Stimulated activated CD8-positive, alpha-beta memory T cell treated with anti-CD3 and anti-CD28 coated beads, Interleukin-2, amount 100 ng/mL, for 48 hours (primary cell): ENCODE results near the gene CNGA3.
"Not testable (repeated sequence)": the region's sequence is repeated elsewhere in the genome, so short reads cannot be mapped to it uniquely, and the experiment has no call there.

Experiments used
- DNase-seq, 2 donors: peaks; one replicate each; pipeline ENCODE4 v3.0.0-alpha.2; 2020; ENCODE audit warnings: low read depth in 2 of 2

Gene CNGA3

GRCh38 chr2:98346311-98347236, at the start of gene CNGA3:
CNGA3 (plus strand) TSS chr2:98346456; CDS start chr2:98369976, 23,520 bp downstream.
- no peak for DNase-seq

GRCh38 chr2:98297817-98298682, 48.2 kb upstream of the CNGA3 start:
- DNase-seq = no peak

GRCh38 chr2:98298683-98299164, 47.5 kb upstream of the CNGA3 start:
- DNase-seq = no peak

GRCh38 chr2:98299211-98299905, 46.9 kb upstream of the CNGA3 start:
- DNase-seq = no peak

GRCh38 chr2:98300141-98300874, 45.9 kb upstream of the CNGA3 start:
- DNase-seq = no peak

GRCh38 chr2:98301469-98301868, 44.8 kb upstream of the CNGA3 start:
- no peak for DNase-seq

- DNase-seq = not testable (repeated sequence)
Observed at GRCh38 chr2:98307131-98307696, 39.0 kb upstream of the CNGA3 start.

GRCh38 chr2:98308068-98308467, 38.2 kb upstream of the CNGA3 start:
- DNase-seq = no peak

- no peak for DNase-seq
Observed at GRCh38 chr2:98308532-98308931, 37.7 kb upstream of the CNGA3 start.

GRCh38 chr2:98309580-98309979, 36.7 kb upstream of the CNGA3 start:
- DNase-seq = no peak

GRCh38 chr2:98310010-98310409, 36.2 kb upstream of the CNGA3 start:
- no peak for DNase-seq

- no peak for DNase-seq
Observed at GRCh38 chr2:98311090-98311489, 35.2 kb upstream of the CNGA3 start.

- DNase-seq = no peak
Observed at GRCh38 chr2:98311771-98312545, 34.3 kb upstream of the CNGA3 start.

GRCh38 chr2:98313492-98314250, 32.6 kb upstream of the CNGA3 start:
- no peak for DNase-seq

- DNase-seq = no peak
Observed at GRCh38 chr2:98314251-98314650, 32.0 kb upstream of the CNGA3 start.

- no peak for DNase-seq
Observed at GRCh38 chr2:98315957-98316356, 30.3 kb upstream of the CNGA3 start.

- no peak for DNase-seq
Observed at GRCh38 chr2:98317214-98317613, 29.0 kb upstream of the CNGA3 start.

GRCh38 chr2:98320171-98320570, 26.1 kb upstream of the CNGA3 start:
- DNase-seq = not testable (repeated sequence)

- no peak for DNase-seq
Observed at GRCh38 chr2:98324181-98324580, 22.1 kb upstream of the CNGA3 start.
